Glutamatergic neuron (in vitro differentiated cells): ENCODE measurements around the gene ATL1. TPM values are rescaled to one million over a fixed set of nuclear protein-coding genes. Genes with fewer than 3 reads are reported as not detected.

ENCODE experiments used
- DNase-seq: peaks from one replicate; pipeline ENCODE4 v3.0.0; 2022
- H3K27ac Mint-ChIP-seq: one replicate; pipeline ENCODE4 v1.8.0; 2020; ENCODE audit warnings: mild to moderate bottlenecking, mixed read lengths, inconsistent platforms; ENCODE audit not compliant: unreplicated experiment
- H3K27me3 Mint-ChIP-seq: one replicate; pipeline ENCODE4 v1.8.0; 2020; ENCODE audit warnings: mild to moderate bottlenecking, moderate library complexity, mixed read lengths, inconsistent platforms; ENCODE audit not compliant: unreplicated experiment
- H3K36me3 Mint-ChIP-seq: one replicate; pipeline ENCODE4 v1.8.0; 2020; ENCODE audit warnings: mild to moderate bottlenecking, mixed read lengths, inconsistent platforms; ENCODE audit not compliant: unreplicated experiment
- H3K4me1 Mint-ChIP-seq: one replicate; pipeline ENCODE4 v1.8.0; 2020; ENCODE audit warnings: mild to moderate bottlenecking, low read depth, mixed read lengths, inconsistent platforms; ENCODE audit not compliant: unreplicated experiment
- H3K4me3 Mint-ChIP-seq: one replicate; pipeline ENCODE4 v1.8.0; 2020; ENCODE audit warnings: mild to moderate bottlenecking, mixed read lengths, inconsistent platforms; ENCODE audit not compliant: unreplicated experiment
- H3K9me3 Mint-ChIP-seq: one replicate; pipeline ENCODE4 v1.8.0; 2020; ENCODE audit warnings: mild to moderate bottlenecking, moderate library complexity, mixed read lengths, inconsistent platforms; ENCODE audit not compliant: unreplicated experiment
- long read RNA-seq: library from polyadenylated mRNA; unstranded; transcript quantifications from one replicate; pipeline ENCODE4 v2.0.0, GENCODE V29; 2020; ENCODE audit not compliant: unreplicated experiment
- total RNA-seq: library from RNA; stranded (reverse); fragmentation: NEBNext Ultra II Directional; extraction: Animal tissue kit (Norgen Biotek cat#: 25700); gene quantifications from one replicate; pipeline ENCODE4 v1.2.1, GENCODE V29; 2021; ENCODE audit not compliant: unreplicated experiment
- TF ChIP-seq, protein P1 (sequence below): fragments of 200-600 bp; sonication (generic); IDR thresholded peaks from one replicate; pipeline ENCODE4 v1.5.0; 2021; ENCODE audit not compliant: partially characterized antibody, unreplicated experiment

The ATL1 gene
- 44.0 TPM for total RNA-seq
- long read RNA-seq, partial matches to known transcripts = 7 of 9 reads
- long read RNA-seq, other reads (novel, unspliced or antisense) = 2 of 9 reads

DNA sequence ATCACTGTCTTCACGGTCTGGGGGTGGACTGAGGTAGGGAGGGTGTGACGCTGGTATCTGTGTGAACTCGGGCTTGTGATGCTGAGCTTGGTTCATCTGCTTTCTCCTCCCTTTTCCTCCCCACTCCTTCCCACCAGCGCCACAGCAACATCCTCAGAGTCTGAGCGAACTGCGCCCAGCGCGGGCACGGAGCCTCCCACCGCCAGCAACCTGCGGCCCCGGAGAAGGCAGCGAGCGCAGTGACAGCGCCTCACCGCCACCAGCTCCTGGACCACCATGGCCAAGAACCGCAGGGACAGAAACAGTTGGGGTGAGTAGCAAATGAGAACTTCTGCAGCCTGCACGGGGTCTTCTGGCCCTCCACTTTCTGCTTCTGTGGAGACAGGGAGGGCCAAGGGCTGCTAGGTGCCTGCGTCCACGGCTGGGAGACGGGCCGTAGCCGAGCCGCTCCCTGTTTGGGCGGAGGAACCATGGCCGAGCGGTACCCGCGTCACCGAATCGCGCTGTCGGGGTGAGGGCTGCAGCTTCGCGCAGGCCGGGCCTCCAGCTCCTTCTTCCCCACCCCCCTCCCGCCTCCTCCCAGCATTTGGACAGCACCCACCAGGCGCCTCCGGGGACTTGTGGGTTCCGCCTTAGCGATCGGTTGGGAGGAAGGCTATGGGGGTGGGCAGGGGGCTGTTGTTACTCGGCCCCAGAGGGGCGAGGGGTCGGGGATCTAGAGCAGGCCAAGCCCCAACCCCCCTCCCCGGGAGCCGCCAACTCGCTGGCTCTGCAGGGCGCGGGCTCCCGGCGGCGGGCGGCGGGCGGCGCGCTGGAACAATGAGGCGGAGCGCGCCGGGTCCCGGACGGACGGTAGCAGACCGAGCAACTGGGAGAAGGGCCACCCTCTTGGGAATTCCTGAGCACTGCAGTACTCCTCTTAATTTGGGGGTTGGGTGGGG, at the start of gene ATL1:
TSS of gene ATL1 (plus strand) at position 156 of the 941 bp plus-strand sequence. CDS start at position 277, 121 bp downstream.
- peak within 1 kb of the TSS; percentile 99 for H3K27ac Mint-ChIP-seq
- peaks cover 13% of the 10 kb centered on the region for H3K9me3 Mint-ChIP-seq

GRCh38 chr14:50510157-50510556, 49.8 kb upstream of the ATL1 start:
- no peak overlapping the region for H3K4me3 Mint-ChIP-seq
- TF ChIP-seq, protein P1, sequence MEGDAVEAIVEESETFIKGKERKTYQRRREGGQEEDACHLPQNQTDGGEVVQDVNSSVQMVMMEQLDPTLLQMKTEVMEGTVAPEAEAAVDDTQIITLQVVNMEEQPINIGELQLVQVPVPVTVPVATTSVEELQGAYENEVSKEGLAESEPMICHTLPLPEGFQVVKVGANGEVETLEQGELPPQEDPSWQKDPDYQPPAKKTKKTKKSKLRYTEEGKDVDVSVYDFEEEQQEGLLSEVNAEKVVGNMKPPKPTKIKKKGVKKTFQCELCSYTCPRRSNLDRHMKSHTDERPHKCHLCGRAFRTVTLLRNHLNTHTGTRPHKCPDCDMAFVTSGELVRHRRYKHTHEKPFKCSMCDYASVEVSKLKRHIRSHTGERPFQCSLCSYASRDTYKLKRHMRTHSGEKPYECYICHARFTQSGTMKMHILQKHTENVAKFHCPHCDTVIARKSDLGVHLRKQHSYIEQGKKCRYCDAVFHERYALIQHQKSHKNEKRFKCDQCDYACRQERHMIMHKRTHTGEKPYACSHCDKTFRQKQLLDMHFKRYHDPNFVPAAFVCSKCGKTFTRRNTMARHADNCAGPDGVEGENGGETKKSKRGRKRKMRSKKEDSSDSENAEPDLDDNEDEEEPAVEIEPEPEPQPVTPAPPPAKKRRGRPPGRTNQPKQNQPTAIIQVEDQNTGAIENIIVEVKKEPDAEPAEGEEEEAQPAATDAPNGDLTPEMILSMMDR = no peak
- peaks cover 2% of the 10 kb centered on the region for H3K27me3 Mint-ChIP-seq
- H3K27ac Mint-ChIP-seq = no peak overlapping the region
- peaks cover 5% of the 10 kb centered on the region for H3K4me1 Mint-ChIP-seq
- H3K36me3 Mint-ChIP-seq = no peaks in the 10 kb centered on the region
- H3K9me3 Mint-ChIP-seq = peaks cover 4% of the 10 kb centered on the region
- DNase-seq = no peak

More for the DNA sequence above, at the start of gene ATL1:
- Mint-ChIP-seq H3K27me3 (peaks cover 13% of the 10 kb centered on the region), H3K4me1 (peaks cover 9% of the 10 kb centered on the region), H3K4me3 (peak within 1 kb of the TSS; percentile 97), H3K36me3 (no peaks in the 10 kb centered on the region)
- TF ChIP-seq, protein P1 = peak; percentile 15
- peak; percentile 81 for DNase-seq

DNA sequence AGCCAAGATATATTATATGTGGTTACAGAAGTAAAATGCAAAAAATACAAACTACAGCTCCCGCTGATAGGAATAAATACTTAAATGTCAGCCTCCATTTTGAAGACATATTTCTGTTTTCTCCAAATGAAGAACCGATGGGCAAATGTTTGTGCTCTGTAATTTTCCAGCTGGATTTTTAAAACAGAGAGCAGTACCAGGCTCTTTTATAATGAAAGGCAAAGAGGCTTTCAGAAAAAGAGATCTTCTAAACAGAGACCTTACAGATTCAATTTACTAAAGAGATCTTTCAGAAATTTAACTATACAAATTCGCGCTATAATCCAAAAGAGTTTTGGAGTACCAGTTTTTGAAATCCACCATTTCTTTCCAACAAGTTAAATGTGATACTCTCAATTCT, 47.5 kb upstream of the ATL1 start:
- Mint-ChIP-seq H3K27me3 (peaks cover 2% of the 10 kb centered on the region), H3K9me3 (peaks cover 4% of the 10 kb centered on the region), H3K27ac (no peak overlapping the region), H3K36me3 (no peaks in the 10 kb centered on the region), H3K4me3 (no peak overlapping the region), H3K4me1 (peaks cover 2% of the 10 kb centered on the region)
- TF ChIP-seq, protein P1 = no peak
- no peak for DNase-seq

- no peak overlapping the region for H3K4me3 Mint-ChIP-seq
- DNase-seq = no peak
- no peaks in the 10 kb centered on the region for H3K36me3 Mint-ChIP-seq
- no peak overlapping the region for H3K27ac Mint-ChIP-seq
- H3K27me3 Mint-ChIP-seq = no peaks in the 10 kb centered on the region
- no peaks in the 10 kb centered on the region for H3K4me1 Mint-ChIP-seq
- no peaks in the 10 kb centered on the region for H3K9me3 Mint-ChIP-seq
- TF ChIP-seq, protein P1 = no peak
Observed at GRCh38 chr14:50516091-50516490, 43.9 kb upstream of the ATL1 start.
